T-helper 22 cell (primary cell): Measurements from ENCODE around the gene SCUBE1.
"Not testable (repeated sequence)": the region's sequence is repeated elsewhere in the genome, so short reads cannot be mapped to it uniquely, and the experiment has no call there.

Experiments
- DNase-seq: peaks from one replicate; pipeline ENCODE4 v3.0.0-alpha.2; 2020; ENCODE audit warnings: low read depth

Gene SCUBE1

DNA sequence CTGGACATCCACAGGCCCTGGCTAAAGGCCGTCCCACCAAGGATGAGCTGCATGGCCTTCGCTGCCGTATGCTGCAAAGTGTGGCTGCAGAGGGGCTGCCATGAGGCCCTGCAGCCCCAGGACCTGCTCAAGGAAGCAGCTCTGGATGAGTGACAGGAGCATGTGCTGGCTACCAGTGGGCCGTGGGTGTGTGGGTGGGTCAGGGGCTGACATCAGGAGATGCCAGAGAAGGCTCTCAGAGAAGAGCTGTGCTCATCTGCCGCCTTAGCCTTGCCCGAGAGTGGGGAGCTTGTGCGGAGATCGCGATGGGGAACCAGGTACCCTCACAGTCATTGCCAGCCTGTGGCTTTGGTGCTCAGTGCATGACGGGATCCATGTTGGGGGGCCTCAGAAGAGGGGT lies 41.3 kb downstream of the SCUBE1 start:
- no peak for DNase-seq

DNA sequence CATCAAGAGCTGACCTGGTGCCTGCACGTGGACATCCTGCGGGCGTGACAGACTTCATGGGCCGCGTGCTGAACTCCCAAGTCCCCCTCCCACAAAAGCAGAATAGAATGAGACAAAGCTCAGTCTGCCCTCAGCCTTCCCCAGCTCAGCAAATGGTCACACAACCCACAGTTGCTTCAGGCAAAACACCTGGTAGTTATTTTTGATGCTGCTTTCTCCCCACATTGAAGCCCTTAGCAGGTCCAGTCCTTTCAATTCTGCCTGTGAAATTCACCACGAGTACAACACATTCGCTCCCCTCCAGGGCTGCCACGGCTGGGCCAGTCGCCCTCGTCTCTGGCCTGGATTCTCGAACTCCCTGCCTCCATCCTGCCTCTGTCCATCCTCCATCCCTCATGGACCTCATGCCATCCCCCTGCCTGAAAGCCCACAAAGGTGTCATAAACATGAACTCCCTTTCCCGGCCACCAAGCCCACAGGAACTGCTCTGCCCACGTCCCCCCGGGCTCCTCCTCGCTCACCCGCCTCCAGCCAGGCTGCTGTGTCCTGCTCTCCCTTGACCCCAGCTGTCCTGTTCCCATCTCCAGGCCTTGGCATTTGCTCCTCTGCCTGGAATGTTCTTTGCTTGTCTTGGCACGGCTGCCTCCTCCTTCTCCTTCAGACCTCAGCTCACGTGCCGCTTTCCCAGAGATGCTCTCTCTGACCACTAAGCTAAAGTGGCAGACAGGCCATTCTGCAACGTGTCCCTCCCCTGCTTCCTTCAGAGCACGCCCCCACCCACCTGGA lies 42.1 kb downstream of the SCUBE1 start:
- no peak for DNase-seq

DNA sequence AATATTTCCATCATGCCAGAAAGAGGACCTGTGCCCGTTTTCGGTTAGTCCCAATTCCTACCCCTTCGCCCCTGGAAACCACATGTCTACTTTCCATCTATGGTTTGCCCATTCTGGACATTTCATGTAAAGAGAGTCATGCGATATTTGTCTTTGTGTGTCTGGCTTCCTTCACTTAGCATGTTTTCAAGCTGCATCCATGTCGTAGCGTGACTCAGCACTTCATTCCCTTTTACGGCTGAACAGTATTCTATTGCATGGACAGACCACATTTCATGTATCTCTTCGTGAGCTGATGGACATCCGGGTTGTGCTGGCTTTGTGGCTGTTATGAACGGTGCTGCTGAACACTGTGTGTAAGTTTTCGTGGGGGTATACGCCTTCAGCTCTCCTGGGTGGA lies 43.4 kb downstream of the SCUBE1 start:
- no peak for DNase-seq

DNA sequence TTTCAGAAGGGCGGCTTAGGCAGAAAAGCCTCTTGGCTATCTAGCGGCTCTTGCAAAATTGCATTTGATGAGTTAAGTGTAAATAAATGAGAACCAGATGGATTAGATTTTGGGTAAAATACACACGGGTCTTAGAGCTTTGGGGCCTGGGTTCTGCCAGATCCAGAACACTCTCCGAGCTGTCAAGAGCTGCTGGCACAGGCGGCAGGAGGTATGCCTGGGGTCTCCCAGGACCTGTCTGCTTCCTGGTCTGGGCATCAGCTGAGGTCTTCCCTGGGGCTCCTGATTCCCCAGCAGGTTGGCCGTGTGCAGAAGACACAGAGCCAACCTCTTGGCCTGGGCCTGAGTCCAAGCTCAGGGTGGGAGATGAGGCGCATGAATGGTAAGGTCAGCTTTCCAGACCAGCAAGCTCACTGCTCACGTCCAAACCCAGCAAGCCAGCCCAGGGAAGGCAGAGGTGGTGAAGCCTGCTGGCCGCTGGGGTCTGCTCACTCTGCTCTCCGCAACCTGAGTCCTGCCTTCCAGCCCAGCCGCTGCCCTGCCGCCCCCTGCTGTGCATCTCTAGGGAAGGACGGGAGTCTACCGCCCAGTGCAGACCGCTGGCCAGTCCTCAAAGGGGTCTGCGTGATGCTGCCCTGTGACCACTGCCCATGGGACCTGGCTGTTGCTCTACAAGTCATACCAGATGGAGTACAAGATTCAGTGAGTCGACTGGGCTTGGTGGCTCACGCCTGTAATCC lies 44.9 kb downstream of the SCUBE1 start:
- no peak for DNase-seq

DNA sequence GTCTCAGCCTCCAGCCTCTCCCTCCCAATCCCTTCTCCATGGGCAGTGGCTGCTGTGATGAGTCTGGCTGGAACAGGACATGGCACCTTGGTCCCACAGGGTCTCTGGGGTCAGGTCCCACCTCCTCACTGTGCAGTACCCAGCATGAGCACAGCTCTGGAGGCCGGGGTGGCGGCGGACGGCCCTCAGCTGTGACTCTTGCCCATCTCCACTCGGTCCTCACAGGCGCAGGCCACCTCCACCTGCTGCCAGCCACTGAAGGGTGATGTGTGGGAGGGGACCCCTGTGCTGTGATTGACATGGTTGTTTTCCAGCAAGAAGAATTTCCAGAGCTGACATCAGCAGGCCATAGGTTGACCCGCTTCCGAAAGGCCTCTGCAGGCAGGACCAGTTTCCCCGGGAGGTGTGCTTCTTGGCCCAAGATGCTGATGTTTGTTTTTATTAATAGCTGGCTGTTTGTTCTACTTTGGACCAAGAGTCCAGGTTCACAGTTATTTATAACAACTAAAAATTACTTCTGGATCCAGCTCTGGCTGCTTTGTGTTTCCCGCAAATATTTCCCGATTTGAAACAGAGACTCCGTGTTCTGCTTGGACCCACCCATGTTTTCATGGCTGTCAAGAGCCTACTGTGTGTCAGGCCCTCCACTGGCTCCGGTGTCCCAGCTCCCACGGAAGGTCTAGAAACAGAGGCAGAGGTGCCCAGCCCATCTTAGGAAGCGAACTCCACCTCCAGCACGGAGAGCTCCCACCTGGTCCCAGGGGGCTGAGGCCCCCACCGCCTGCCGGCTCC lies 45.7 kb downstream of the SCUBE1 start:
- no peak for DNase-seq

DNA sequence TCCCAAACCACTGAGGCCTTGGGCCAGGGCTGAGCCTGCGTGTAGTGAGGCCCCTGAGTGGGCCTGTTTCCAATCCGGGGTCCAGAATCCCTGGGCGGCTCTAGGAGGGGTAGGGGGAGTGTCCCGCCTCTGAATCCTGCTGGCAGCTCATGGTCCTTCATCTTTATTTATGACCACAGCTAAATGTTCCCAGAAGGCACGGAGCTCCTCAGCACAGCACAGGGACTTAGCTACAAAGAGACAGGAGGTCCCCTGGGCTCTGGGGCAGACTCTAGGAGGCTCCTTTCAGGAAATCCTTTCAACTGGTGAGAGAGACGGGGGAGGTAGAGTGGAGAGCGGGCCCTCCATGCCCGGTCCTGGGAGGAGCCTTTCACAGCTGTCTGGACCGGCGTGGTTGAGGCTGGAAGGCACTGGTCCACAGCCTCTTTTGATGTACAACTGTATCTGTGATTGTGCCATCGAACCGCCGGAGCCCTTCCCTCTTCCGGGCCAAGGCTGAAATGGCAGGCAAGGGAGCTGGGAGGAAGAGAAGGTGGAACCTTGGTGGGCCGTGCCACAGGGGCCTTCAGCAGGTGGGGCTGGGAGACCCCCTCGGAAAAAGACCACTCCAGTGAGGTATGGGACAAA lies 46.8 kb downstream of the SCUBE1 start:
- no peak for DNase-seq

DNA sequence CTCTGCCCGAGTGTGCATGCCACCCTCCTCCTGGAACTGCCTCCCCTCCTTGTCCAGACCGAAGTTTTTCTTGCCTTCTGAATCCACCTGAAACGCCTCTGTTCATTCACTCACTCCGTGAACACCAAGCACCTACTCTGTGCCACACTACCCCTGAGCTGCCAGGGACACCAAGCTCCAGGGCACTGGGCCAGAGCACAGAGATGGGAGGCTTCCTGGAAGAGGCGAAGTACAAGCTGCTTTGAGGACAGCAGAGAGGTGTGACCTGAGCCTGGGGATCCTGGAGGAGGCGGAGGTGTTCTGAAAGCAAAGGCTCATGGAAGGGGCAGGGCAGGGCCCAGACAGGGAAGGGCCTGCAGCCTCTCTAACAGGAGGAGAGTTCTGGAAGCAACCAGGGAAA lies 47.5 kb downstream of the SCUBE1 start:
- no peak for DNase-seq

DNA sequence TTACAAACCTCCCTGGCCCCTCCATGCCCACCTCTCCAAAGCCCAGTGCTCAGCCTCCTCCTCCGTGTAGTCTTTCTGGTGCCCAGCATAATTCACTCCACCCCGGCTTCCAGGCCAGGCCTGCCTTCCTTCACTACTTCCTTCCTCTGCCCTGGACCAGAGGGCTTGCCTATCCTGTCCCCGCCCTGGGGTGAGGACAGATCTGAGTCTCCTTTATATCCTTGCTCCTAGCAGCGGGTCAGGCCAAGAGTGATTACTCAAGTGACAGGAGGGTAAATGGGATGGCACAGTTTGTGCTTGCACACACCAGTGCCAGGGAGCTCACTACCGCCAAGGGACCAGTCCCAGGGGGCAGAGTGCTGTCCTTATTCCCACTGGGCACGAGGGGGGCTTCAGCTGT lies 48.0 kb downstream of the SCUBE1 start:
- DNase-seq, result no peak

DNA sequence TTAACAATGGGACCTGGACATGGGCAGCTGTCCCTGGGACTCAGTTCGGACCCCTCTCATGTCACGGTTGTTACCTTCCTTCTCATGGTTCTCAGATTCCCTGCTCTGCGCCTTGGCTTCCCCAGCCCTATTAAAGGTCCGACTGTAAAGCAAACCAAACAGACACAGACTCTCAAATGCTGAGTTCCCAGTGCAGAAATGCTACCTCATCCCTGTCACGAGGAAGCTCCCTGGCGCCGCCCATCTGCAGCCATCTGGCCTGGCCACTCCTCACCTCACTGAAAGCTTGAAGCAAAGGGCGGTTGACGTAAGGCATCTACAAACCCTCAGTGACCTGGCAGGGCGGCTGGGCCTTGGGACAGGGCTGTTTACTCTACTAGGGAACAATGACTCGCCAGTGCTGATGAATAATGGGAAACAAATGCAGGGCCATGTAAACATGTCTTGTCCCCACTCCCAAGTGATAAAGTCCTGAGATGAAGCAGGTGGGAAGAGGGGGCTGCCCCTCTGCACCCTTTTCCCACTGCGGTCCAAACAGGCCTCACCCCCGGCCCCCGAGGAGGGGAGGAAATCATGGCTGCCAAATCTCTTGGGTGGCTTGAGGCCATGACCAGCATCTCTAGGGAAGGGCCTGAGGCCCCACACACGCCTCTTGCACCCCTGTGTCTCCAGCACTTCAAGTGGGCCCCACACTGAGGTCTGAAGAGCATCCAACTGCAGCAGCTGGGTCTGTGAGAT lies 49.3 kb downstream of the SCUBE1 start:
- no peak for DNase-seq

DNA sequence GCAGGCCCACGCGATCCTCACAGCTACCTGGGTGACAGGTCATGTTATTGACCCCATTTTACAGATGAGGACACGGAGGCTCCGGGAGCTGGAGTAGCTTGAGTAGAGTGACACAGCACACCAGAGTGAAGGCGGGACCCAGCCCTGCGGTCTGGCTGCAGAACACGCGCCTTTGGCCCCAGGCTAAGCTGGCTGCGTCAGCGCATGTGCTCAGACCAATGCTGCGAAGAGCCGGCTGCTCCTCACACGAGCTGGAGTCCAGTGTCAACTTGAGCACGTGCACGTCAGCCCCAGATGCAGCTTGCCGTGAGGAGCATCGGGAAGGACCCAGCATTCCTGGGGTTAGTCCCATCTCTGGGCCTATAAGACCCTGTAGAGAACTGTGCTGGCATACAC lies 49.9 kb downstream of the SCUBE1 start:
- DNase-seq, result no peak

DNA sequence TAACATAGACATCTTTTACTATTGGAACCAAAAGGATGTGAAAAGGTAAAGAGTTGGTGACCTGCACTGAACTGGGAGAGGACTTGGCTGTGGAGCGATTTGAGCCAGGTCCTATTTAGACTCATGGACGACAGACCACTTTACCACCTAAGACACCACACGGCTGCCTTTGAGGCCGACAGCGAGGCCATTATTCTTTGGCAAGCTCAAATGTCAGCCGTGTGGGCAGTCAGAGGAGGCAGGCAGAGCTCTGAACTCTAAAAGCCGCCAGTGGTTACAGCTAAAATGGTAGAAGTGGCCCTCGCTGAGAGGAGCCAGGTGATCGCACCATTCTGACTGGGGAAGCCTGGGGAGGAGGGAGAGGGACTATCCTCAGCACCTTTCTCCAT lies 50.5 kb downstream of the SCUBE1 start:
- DNase-seq, result no peak

DNA sequence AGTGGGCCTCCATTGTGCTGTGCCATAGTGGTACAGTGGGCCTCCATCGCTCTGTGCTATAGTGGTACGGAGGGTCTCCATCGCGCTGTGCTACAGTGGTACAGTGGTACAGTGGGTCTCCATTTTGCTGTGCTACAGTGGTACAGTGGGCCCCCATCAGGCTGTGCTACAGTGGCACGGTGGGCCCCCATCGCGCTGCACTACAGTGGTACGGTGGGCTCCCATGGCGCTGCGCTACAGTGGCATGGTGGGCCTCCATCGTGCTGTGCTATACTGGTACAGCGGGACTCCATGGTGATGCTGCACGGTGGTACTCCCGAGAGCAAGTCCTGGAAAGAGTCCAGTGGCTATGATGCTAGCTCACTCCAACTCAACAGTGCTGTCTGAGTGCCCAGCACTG lies 51.8 kb downstream of the SCUBE1 start:
- no peak for DNase-seq

DNA sequence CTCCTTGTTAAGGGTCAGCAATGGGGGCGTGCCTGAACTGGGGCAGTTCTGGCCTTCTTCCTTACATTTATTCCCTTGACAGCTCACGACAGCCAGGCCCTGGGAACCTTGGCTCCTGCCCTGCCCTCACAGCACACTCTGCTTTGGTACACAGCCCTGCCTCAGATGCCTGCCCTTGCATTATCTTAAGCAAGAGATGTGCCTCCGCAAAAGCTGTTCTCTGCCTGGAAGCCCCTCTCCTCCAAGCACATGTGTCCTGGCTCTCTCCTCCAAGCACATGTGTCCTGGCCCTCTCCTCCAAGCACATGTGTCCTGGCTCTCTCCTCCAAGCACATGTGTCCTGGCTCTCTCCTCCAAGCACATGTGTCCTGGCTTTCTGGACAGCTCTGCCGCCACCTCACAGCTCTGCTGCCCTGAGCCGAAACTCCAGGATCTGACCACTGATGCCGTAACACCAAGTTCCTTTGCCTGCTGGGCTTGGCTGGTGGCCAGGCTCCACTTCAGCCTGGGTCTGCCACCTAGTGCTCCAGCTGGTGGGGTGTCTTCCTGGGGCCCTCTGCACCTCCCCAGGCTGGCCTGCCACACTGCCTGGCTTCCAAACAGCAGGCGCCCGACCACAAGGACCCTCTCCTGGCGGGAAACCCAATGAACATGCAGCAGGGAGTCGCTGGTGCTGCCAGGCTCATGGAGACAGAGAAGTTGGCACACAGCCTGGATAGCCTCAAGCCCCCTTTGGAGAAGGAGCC lies 53.0 kb downstream of the SCUBE1 start:
- DNase-seq, result no peak

DNA sequence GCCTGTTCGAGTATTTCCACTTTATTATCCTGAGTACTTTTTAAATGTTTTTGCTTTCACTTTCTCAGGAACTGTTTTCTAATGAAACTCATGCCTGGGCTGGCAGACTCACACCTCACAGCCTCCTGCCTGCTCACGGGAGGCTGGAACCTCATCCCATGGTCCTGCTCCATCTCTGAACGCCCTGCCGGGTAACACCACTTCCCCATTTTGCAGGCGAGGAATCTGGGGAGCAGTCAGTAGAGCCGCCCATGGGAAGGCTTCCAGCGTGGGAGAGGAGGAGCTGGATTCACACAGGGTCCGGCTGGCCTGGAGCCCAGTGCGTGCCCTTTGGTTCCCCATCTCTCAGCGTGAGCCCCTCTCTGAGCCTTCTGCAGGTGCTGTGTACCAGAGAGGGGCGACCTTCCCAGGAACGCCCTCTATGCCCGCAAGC lies 53.6 kb downstream of the SCUBE1 start:
- no peak for DNase-seq

DNA sequence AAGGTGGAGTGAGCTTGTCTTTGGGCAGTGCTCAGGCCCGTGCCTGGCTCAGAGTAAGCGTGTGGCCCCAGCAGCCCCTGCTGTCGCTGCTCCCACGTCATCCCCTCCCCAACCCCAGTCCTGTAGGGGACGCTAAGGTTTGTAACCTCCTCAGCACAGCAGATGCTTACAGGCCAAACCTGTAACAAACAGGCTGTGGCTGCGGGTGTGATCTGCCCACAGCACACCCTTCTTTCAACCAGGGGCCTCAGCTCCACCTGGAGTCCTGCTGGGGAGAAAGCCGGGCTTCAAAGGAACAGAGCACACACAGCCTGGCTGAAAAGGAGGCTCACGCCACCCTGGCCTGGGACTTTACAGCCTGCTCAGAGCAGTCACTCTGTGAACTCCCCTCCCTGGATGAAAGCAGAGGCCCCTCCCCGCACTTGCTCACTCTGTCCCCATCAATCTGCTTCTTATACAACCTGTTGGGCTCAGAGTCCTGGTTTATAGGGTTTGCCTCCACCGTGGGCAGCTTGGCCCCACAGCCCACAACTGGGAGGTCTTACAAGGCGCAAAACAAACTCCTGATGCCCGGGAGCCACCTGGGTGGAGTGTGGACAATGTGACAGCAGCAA lies 54.3 kb downstream of the SCUBE1 start:
- DNase-seq, result no peak

DNA sequence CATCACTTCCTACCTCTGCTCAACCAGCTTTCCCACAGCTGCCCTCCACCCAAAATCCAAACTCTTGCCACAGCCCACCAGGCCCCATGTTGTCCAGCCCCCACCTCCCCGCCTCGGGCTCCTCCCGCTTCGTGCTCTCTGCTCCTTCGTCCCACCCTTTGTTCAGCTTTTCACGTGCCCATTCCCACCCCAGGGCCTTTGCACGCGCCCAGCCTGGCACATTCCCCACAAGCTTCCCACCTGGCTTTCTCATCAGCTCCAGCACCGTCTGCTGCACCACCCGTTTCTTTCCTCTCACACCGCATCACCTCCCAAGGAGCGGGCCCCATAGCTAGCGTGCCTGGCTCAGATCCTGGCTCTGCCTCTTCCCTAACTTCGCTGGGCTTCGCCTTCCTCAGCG lies 54.8 kb downstream of the SCUBE1 start:
- no peak for DNase-seq

DNA sequence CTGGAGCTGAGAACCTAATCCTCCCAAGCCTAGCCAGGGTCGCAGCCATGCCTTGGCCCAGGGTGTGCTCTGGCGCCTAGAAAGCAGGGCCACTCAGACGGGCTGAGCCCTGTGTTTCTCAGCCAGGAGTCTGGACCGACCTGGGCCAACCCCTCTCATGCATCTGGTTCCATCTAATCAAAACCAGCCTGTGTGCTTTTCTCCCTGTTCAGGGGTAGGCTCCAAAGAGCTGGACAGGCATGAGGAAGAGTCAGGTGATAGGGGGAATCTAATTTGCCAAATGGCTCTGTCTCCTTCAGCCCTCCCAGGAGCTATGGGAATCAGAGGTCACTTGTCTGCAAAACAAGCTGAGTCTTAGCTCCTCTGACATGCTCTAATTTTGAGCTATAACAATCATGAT lies 55.7 kb downstream of the SCUBE1 start:
- DNase-seq, result no peak

DNA sequence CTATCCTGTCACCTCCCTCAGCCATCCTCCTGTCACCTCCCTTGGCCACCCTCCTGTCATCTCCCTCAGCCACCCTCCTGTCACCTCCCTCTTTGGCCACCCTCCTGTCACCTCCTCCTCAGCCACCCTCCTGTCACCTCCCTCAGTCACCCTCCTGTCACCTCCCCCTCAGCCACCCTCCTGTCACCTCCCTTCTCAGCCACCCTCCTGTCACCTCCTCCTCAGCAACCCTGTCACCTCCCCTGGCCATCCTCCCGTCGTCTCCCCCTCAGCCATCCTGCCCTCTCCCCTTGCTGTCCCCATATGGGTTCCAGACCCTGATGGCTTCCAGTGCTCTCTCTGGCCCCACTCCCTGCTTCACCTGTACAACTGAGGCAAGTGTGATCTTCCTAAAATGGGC lies 61.8 kb downstream of the SCUBE1 start:
- no peak for DNase-seq

DNA sequence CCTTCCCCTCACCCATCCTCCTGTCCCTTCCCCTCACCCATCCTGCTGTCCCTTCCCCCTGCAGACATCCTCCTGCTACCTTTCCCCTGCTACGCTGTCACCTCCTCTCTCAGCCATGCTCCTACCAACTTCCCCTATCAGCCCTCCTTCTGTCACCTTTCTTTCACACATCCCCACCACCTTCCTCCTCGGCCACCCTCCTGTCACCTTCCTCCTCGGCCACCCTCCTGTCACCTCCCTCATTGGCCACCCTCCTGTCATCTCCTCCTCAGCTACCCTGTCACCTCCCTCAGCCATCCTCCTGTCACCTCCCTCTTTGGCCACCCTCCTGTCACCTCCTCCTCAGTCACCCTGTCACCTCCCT lies 62.7 kb downstream of the SCUBE1 start:
- not testable (repeated sequence) for DNase-seq

DNA sequence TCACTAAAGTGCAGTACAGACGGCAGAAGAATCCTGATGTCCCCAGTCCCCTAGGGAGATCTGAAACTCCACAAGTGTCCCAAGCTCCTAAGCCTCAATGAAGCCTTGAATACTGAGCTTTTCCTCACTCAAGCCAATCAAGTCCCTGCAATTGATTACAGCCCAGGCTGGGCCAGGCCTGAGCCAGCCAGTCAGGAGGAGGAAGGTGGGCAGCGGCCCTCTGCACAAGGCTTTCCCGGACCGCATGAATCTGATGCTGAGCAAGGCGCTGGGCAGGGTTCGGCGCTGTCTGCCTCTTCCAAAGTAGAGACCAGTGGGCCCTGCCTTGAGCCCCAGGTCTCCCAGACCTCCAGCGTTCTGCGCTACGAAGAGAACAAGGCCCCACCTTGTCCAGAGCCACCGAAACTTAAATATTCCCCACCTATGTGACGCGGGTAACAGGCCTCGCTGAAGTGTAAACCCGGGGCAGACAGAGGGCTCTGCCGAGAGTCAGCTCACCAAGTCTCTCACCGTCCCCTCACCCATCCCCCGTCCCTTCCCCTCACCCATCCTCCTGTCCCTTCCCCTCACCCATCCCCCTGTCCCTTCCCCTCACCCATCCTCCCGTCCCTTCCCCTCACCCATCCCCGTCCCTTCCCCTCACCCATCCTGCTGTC lies 63.2 kb downstream of the SCUBE1 start:
- no peak for DNase-seq
